Muscle of leg (tissue), 11 donors: ENCODE measurements around the gene CNPY1. TPM values are rescaled to one million over a fixed set of nuclear protein-coding genes. Genes with fewer than 3 reads are reported as not detected.

Source experiments
- DNase-seq: peaks from one replicate; pipeline ENCODE4 v3.0.0; 2013
- H3K27ac ChIP-seq: one replicate; pipeline ENCODE4 v1.5.1; 2013; ENCODE audit warnings: mild to moderate bottlenecking, low read length, control low read depth
- H3K27me3 ChIP-seq: one replicate; pipeline ENCODE4 v1.6.1; 2013; ENCODE audit warnings: low read length; ENCODE audit not compliant: control insufficient read depth, insufficient read depth
- H3K36me3 ChIP-seq: one replicate; pipeline ENCODE4 v1.6.1; 2013; ENCODE audit warnings: low read length; ENCODE audit not compliant: control insufficient read depth, insufficient read depth
- H3K4me1 ChIP-seq: one replicate; pipeline ENCODE4 v1.6.1; 2013; ENCODE audit warnings: low read length; ENCODE audit not compliant: control insufficient read depth, insufficient read depth
- H3K4me3 ChIP-seq: one replicate; pipeline ENCODE4 v1.5.1; 2013; ENCODE audit warnings: low read length, control low read depth
- H3K9me3 ChIP-seq: replicated peaks from 2 replicates; pipeline ENCODE4 v1.6.1; 2013; ENCODE audit warnings: low read depth, low read length; ENCODE audit not compliant: control insufficient read depth
- WGBS: methylation state at CpG from one replicate; pipeline ENCODE4 v1.1.5; 2013; ENCODE audit warnings: missing lambda C conversion rate; ENCODE audit not compliant: insufficient coverage; 5-methylcytosine and 5-hydroxymethylcytosine counted together
- polyA plus RNA-seq, 8 donors: library from polyadenylated mRNA; unstranded; fragments of 120-200 nt; gene quantifications; one replicate each; pipeline versions ENCODE4 v1.2.1 to v1.2.3, GENCODE V29; 2013; ENCODE audit warnings: inconsistent platforms in 1 of 8, low replicate concordance in 1 of 8; ENCODE audit not compliant: insufficient read length in 8 of 8, insufficient read depth in 1 of 8
- total RNA-seq: library from RNA; stranded (reverse); fragments of 120-200 nt; gene quantifications from one replicate; pipeline ENCODE4 v1.2.4, GENCODE V29; 2013

Gene CNPY1
- total and polyA plus RNA-seq, 9 donors = 0.11 to 0.44 (median 0.18) TPM; not detected in 6

DNA sequence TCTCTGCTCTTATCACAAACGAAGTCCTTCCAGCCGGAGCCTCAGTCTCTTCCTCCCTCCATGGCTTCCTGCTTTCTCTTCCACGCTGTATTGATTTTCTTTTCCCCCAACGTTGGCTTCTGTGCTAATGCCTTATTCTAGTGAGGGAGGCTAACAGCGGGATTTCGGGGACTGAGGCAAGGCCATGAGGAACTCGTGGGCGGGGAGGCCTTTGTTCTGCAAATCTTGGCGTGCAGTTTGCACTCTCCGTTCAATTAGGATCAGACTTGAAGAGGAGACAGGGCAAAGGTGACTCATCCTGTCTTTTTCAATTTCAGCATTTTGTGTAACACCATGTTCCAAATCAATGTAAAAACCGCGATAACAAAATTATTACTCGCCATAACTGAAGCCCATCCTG lies 63.1 kb downstream of the CNPY1 start:
- Histone ChIP-seq H3K36me3 (no peaks in the 10 kb centered on the region), H3K27ac (no peak overlapping the region), H3K4me3 (no peak overlapping the region), H3K27me3 (peaks cover 55% of the 10 kb centered on the region), H3K9me3 (no peaks in the 10 kb centered on the region), H3K4me1 (peaks cover 9% of the 10 kb centered on the region)
- 26% methylated on average over 7 of the region's 13 CpGs for WGBS
- no peak for DNase-seq

DNA sequence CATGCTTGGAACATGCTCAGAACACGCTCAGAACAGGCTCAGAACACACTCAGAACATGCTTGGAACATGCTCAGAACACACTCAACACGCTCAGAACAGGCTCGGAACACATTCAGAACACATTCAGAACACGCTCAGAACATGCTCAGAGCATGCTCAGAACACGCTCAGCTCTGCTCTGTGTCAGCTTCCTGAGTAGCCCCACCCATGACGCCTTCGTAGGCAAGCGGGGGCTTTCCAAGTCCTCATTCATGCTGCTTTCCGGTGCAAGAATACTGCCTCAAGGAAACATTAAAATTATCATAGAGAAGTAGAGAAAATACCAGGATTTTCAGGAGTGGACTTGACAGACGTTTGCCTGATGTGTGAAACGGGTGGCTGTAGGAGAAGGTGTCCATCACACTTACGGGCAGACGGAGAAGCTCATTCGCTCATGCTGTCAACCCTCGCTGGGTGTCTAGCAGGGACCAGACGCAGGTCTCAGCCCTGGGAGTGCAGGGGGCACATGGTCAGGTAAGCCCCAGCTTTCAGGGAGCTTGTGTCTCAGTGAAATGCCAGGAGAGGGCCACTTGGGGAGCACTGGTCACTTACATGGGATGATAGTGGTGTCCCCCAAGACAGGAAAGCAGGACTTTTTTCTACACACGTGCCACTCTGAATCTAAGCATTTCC lies 63.7 kb downstream of the CNPY1 start:
- WGBS = 67% methylated on average over 13 of the region's 17 CpGs
- peaks cover 52% of the 10 kb centered on the region for H3K27me3 ChIP-seq
- peaks cover 9% of the 10 kb centered on the region for H3K4me1 ChIP-seq
- no peak overlapping the region for H3K4me3 ChIP-seq
- no peak for DNase-seq
- H3K36me3 ChIP-seq = no peaks in the 10 kb centered on the region
- no peak overlapping the region for H3K27ac ChIP-seq
- H3K9me3 ChIP-seq = no peaks in the 10 kb centered on the region

DNA sequence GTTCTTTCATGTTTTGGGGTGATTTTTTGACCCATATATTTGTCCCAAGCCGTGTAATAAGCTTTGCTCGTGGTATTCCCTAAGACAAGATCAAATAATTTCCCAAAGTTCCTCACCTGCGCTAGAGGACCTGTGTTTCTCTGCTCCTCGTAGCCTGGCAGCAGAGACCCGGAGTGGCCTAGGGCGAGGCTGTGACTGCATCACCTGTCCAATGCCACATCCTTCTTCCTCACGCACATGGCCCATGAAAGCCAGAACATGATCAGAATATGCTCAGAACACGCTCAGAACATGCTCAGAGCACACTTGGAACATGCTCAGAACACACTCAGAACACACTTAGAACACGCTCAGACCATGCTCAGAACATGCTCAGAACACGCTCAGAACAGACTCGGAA lies 64.6 kb downstream of the CNPY1 start:
- Histone ChIP-seq H3K27ac (no peak overlapping the region), H3K4me1 (peaks cover 9% of the 10 kb centered on the region), H3K27me3 (peaks cover 54% of the 10 kb centered on the region), H3K9me3 (no peaks in the 10 kb centered on the region), H3K4me3 (no peak overlapping the region), H3K36me3 (no peaks in the 10 kb centered on the region)
- 90% methylated on average over 11 of the region's 11 CpGs for WGBS
- no peak for DNase-seq

DNA sequence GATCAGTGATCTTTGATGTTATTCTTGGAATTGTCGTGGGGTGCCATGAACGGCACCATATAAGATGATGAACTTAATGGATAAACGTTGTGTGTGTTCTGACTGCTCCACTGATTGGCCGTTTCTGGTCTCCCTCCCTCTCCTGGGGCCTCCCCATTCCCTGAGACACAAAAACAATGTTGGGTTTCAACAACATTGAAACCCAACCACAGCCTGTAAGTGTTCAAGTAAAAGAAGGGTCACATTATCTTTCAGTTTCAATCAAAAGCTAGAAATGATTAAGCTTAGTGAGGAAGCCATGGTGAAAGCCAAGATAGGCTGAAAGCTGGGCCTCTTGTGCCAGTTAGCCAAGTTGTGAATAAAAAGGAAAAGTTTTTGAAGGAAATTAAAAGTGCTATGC lies 68.9 kb downstream of the CNPY1 start:
- Histone ChIP-seq H3K27ac (no peak overlapping the region), H3K4me1 (peaks cover 4% of the 10 kb centered on the region), H3K9me3 (peaks cover 3% of the 10 kb centered on the region), H3K36me3 (no peaks in the 10 kb centered on the region), H3K4me3 (no peak overlapping the region), H3K27me3 (peaks cover 67% of the 10 kb centered on the region)
- no peak for DNase-seq
- WGBS = no CpG with 5 or more reads among the region's 4 CpGs

DNA sequence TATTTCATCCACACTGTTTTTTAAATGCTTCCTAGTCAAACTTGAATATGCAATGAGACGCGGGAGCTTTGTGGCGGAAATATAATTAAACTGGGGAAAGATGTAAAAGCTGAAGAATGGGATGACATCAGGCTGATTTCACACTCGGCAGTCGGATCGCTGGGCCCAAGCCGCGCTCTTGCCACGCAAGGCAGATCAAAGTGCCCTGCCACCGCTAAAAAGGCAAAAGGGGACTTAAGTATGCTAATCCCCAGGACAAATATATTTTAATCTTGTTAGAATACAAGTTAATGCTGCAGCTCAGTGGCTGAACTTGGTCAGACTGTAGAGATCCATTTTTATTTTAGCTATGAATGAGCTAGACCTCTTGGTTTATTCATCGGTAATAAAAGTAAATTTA lies 74.6 kb downstream of the CNPY1 start:
- Histone ChIP-seq H3K9me3 (peaks cover 3% of the 10 kb centered on the region), H3K27ac (no peak overlapping the region), H3K4me1 (peaks cover 17% of the 10 kb centered on the region), H3K4me3 (no peak overlapping the region), H3K36me3 (no peaks in the 10 kb centered on the region), H3K27me3 (peaks cover 99% of the 10 kb centered on the region)
- WGBS = 7% methylated on average over 4 of the region's 11 CpGs
- no peak for DNase-seq

DNA sequence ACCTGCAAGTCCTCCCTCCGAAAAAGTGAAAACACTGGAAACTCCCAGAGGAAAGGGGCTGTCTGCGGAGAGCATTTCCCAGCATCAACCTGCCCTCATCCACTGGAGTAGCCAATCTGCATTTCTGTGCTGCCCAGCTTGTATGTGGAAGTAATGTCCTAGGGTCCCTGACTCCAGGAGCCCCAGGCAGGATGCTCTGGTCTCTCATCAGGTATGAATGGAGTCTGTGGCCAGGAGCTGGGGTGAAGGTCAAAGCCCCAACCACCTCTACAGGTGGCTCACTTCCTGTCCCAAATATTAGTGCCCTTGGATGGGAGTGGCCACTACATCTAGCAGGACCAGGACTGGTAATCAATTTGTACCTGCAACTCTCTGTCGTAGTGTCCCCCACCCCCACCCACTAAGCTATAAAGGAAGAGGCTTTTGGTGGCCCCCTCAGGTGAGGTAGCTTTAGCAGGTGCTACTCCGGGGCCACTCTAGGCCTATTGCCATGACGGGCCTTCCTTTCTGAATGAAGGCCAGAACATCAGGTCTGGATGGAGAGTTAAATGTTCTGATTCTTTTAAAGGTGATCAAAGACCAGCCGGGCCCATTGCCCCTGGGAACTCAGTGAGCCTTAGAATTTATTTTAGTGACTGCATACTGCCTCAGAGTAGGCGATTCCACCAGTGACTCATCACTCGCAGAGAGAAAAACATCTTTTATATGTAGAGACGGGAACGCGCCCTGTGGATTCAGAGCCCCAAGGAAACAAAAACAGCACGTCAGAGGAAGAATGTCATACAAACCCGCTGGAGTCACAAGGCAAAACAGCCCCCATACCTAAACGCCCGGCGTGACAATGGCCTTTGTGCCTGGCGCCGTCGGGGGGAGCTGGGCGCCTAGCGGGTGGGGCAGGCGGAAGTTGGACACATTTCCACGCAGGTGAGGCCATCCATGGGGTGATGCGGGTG lies 75.4 kb downstream of the CNPY1 start:
- DNase-seq = no peak
- Histone ChIP-seq H3K36me3 (no peaks in the 10 kb centered on the region), H3K4me1 (peaks cover 22% of the 10 kb centered on the region), H3K4me3 (no peak overlapping the region), H3K27ac (no peak overlapping the region), H3K9me3 (peaks cover 3% of the 10 kb centered on the region), H3K27me3 (peaks cover 99% of the 10 kb centered on the region)
- WGBS = 2% methylated on average over 12 of the region's 24 CpGs

DNA sequence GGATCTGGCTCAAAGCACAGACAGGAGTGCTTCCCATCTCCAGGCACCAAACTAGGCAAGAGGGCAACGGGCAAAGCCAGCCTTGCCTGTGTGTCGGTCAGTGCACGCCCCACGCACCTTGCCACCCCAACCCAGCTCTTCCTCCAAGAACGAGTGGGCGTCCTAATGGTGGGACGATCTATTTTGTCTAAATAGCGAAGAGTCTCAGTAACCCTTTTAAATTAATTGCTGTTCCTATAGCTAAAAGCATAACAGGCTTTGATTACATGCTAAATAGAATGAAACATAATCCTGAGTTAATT lies 76.2 kb downstream of the CNPY1 start:
- Histone ChIP-seq H3K27me3 (peaks cover 99% of the 10 kb centered on the region), H3K4me1 (peaks cover 22% of the 10 kb centered on the region), H3K27ac (no peak overlapping the region), H3K36me3 (no peaks in the 10 kb centered on the region), H3K4me3 (no peak overlapping the region), H3K9me3 (no peaks in the 10 kb centered on the region)
- DNase-seq = no peak
- 20% methylated on average over 2 of the region's 8 CpGs for WGBS

DNA sequence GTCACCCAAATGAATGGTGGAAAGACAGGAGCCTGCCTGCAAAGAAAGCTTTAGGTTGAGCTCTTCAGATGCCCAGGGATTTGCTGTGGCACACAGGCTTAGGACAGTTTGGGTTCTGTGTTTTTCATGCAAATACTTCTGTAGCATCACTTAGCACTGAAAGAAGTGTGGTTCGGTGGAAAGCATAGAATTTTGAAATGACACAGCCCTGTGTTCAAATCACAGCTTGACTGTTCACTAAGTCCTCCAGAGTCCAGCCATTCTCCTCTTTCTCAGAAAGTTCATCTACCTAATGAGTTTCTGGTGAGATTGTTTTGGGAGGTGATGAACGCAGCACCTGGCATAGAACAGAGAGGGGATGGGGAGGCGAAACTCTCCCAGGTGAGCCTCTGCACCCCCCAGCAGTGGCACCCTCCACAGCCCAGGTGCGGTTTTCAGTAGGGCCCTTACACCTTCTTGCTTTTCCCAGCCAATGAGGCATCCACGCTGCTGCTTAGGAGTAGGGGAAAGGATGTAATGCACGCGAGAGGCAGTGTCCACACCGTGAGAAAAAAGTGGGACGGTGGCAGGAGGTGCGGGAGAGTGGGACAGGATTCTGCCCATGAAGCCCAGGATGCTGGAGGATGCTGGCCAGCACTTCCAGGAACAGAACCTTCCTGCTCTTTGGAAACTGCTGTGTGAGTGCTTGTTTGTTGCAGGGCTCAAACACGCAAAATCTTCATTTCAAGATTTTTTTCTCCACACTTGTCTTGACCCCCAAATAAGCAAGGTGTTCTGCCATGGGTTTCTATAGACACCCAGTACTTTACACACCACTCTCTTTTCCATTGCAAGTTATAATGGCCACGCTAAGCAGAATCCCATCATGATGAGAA lies 76.8 kb downstream of the CNPY1 start:
- H3K9me3 ChIP-seq = no peaks in the 10 kb centered on the region
- no peak overlapping the region for H3K4me3 ChIP-seq
- WGBS = 12% methylated on average over 4 of the region's 12 CpGs
- H3K27ac ChIP-seq = no peak overlapping the region
- H3K4me1 ChIP-seq = peaks cover 22% of the 10 kb centered on the region
- DNase-seq = no peak
- no peaks in the 10 kb centered on the region for H3K36me3 ChIP-seq
- peaks cover 99% of the 10 kb centered on the region for H3K27me3 ChIP-seq

DNA sequence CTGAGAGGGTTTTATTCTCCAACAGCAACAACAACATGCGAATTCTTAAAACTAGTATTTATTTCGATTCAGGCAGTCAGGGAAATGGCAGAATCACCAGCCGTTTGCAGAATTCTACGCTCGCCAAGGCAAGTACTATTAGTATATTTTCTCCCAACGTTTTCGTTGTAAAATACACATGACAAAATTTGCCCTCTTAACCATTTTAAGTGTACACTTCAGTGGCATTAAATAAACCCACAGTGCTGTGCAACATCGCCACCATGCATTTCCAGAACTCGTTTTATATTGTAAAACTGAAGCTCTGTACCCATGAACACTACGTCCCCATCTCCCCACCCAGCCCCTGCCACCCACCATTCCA lies 77.6 kb downstream of the CNPY1 start:
- peaks cover 98% of the 10 kb centered on the region for H3K27me3 ChIP-seq
- H3K27ac ChIP-seq = no peak overlapping the region
- no peak for DNase-seq
- no peaks in the 10 kb centered on the region for H3K36me3 ChIP-seq
- no peaks in the 10 kb centered on the region for H3K9me3 ChIP-seq
- peaks cover 22% of the 10 kb centered on the region for H3K4me1 ChIP-seq
- H3K4me3 ChIP-seq = no peak overlapping the region
- 6% methylated on average over 8 of the region's 10 CpGs for WGBS
